IMR-90 (cell line): ENCODE data around the gene SLC5A1. TPM values are rescaled to one million over a fixed set of nuclear protein-coding genes. Genes with fewer than 3 reads are reported as not detected.

Experiments
- ATAC-seq: fragments of 200-7000 bp; cut with Tn5 transposase; 2 replicates; pipeline ENCODE4 v1.9.1; 2020; ENCODE audit warnings: low read depth, mild to moderate bottlenecking, moderate library complexity
- BruUV-seq: library from RNA; stranded (reverse); fragments of 400-500 nt; replicated peaks from 2 replicates; lab custom pipeline; 2021; lab: Mats Ljungman, UMichigan
- CTCF ChIA-PET: fragments of 300-600 bp; formaldehyde crosslinking; extraction: SDS; loops from one replicate; lab custom pipeline; 2021; ENCODE audit warnings: antibody characterized with exemption; lab: Yijun Ruan, JAX
- POLR2A ChIA-PET: fragments of 300-600 bp; sonication (Branson Sonifier 250); formaldehyde crosslinking; loops from one replicate; lab custom pipeline; 2022; ENCODE audit warnings: antibody characterized with exemption; ENCODE audit not compliant: unreplicated experiment; lab: Charles Lee
- DNase-seq: peaks from one replicate; pipeline ENCODE4 v3.0.0; 2013
- H2AFZ ChIP-seq: replicated peaks from 2 replicates; pipeline ENCODE3; 2013; ENCODE audit warnings: low read length, mild to moderate bottlenecking; ENCODE audit not compliant: poor library complexity
- H2AK5ac ChIP-seq: 2 replicates; pipeline ENCODE4 v1.6.1; 2013; ENCODE audit warnings: low read depth, low read length, inconsistent platforms
- H2AK9ac ChIP-seq: replicated peaks from 2 replicates; pipeline ENCODE3; 2013; ENCODE audit warnings: mild to moderate bottlenecking, low read depth, low read length, moderate library complexity; ENCODE audit not compliant: poor library complexity
- H2BK120ac ChIP-seq: 2 replicates; pipeline ENCODE4 v1.6.1; 2013; ENCODE audit warnings: low read depth, low read length, inconsistent platforms
- H2BK15ac ChIP-seq: 3 replicates; pipeline ENCODE4 v1.6.1; 2013; ENCODE audit warnings: low read depth, low read length, inconsistent platforms
- H2BK20ac ChIP-seq: 2 replicates; pipeline ENCODE4 v1.6.1; 2013; ENCODE audit warnings: low read depth, mild to moderate bottlenecking, inconsistent platforms, low read length, moderate library complexity
- H2BK5ac ChIP-seq: 2 replicates; pipeline ENCODE4 v1.6.1; 2013; ENCODE audit warnings: mild to moderate bottlenecking, low read depth, low read length, inconsistent platforms; ENCODE audit not compliant: poor library complexity, severe bottlenecking
- H3K14ac ChIP-seq: replicated peaks from 2 replicates; pipeline ENCODE4 v1.6.1; 2013; ENCODE audit warnings: low read depth, low read length, inconsistent platforms
- H3K18ac ChIP-seq: 2 replicates; pipeline ENCODE4 v1.6.1; 2013; ENCODE audit warnings: low read depth, low read length, control low read depth
- H3K23ac ChIP-seq: 2 replicates; pipeline ENCODE4 v1.6.1; 2013; ENCODE audit warnings: low read depth, low read length, inconsistent platforms
- H3K27ac ChIP-seq: 2 replicates; pipeline ENCODE4 v1.5.1; 2013; ENCODE audit warnings: mild to moderate bottlenecking, control low read depth, low read length; ENCODE audit not compliant: insufficient read depth
- H3K27me3 ChIP-seq: 2 replicates; pipeline ENCODE4 v1.6.1; 2013; ENCODE audit warnings: low read length; ENCODE audit not compliant: control insufficient read depth, insufficient read depth
- H3K36me3 ChIP-seq: 2 replicates; pipeline ENCODE4 v1.6.1; 2013; ENCODE audit warnings: low read length, mixed read lengths; ENCODE audit not compliant: control insufficient read depth, insufficient read depth
- H3K4ac ChIP-seq: 2 replicates; pipeline ENCODE4 v1.6.1; 2013; ENCODE audit warnings: low read depth, low read length, inconsistent platforms
- H3K4me1 ChIP-seq: 2 replicates; pipeline ENCODE4 v1.6.1; 2013; ENCODE audit warnings: low read length, mixed read lengths; ENCODE audit not compliant: control insufficient read depth, insufficient read depth
- H3K4me2 ChIP-seq: 2 replicates; pipeline ENCODE4 v1.6.1; 2013; ENCODE audit warnings: low read depth, mild to moderate bottlenecking, control low read depth, low read length, moderate library complexity
- H3K4me3 ChIP-seq: 2 replicates; pipeline ENCODE4 v1.5.1; 2013; ENCODE audit warnings: low read depth, mild to moderate bottlenecking, control low read depth, low read length, moderate library complexity; ENCODE audit not compliant: insufficient read depth
- H3K56ac ChIP-seq: 2 replicates; pipeline ENCODE4 v1.6.1; 2013; ENCODE audit warnings: low read length, inconsistent platforms; ENCODE audit not compliant: insufficient read depth; ENCODE audit errors: extremely low read depth
- H3K79me1 ChIP-seq, 2 experiments: 2 replicates each; pipeline ENCODE4 v1.6.1; 2013; ENCODE audit warnings: low read length in 2 of 2, inconsistent platforms in 1 of 2, low read depth in 1 of 2
- H3K9ac ChIP-seq: 2 replicates; pipeline ENCODE4 v1.6.1; 2013; ENCODE audit warnings: low read depth, low read length, control low read depth
- H3K9me1 ChIP-seq: 2 replicates; pipeline ENCODE4 v1.6.1; 2013; ENCODE audit warnings: low read length, inconsistent platforms; ENCODE audit not compliant: insufficient read depth
- H3K9me3 ChIP-seq: 2 replicates; pipeline ENCODE4 v1.6.1; 2013; ENCODE audit warnings: low read length; ENCODE audit not compliant: control insufficient read depth, insufficient read depth
- H4K20me1 ChIP-seq: 2 replicates; pipeline ENCODE4 v1.6.1; 2013; ENCODE audit warnings: low read length, inconsistent platforms; ENCODE audit not compliant: insufficient read depth
- H4K5ac ChIP-seq: 2 replicates; pipeline ENCODE4 v1.6.1; 2013; ENCODE audit warnings: mild to moderate bottlenecking, low read depth, low read length, control low read depth
- H4K8ac ChIP-seq, 2 experiments: 2 replicates each; pipeline ENCODE4 v1.6.1; 2013; ENCODE audit warnings: low read depth in 2 of 2, low read length in 2 of 2, control low read depth in 1 of 2, inconsistent platforms in 1 of 2
- H4K91ac ChIP-seq: 2 replicates; pipeline ENCODE4 v1.6.1; 2013; ENCODE audit warnings: low read depth, low read length, inconsistent platforms; ENCODE audit not compliant: insufficient read depth
- BHLHE40 ChIP-seq: fragments of 150-350 bp; IDR thresholded peaks from 2 replicates; pipeline ENCODE4 v1.6.1; 2016; ENCODE audit warnings: mild to moderate bottlenecking, low read depth, low read length
- CEBPB ChIP-seq: IDR thresholded peaks from 2 replicates; pipeline ENCODE4 v1.6.1; 2012; ENCODE audit warnings: low read depth, low read length, improper control_type of control experiment
- CHD1 ChIP-seq: IDR thresholded peaks from 2 replicates; pipeline ENCODE4 v1.6.1; 2012; ENCODE audit warnings: low read depth, low read length, improper control_type of control experiment
- FOS ChIP-seq: fragments of 150-350 bp; IDR thresholded peaks from 2 replicates; pipeline ENCODE4 v1.6.1; 2016; ENCODE audit warnings: low read depth, low read length
- MAFK ChIP-seq: IDR thresholded peaks from 2 replicates; pipeline ENCODE4 v1.6.1; 2012; ENCODE audit warnings: low read depth, low read length, improper control_type of control experiment
- MAZ ChIP-seq: IDR thresholded peaks from 2 replicates; pipeline ENCODE4 v1.6.1; 2012; ENCODE audit warnings: low read depth, mild to moderate bottlenecking, low read length, improper control_type of control experiment, moderate library complexity, borderline replicate concordance
- MXI1 ChIP-seq: IDR thresholded peaks from 2 replicates; pipeline ENCODE4 v1.6.1; 2012; ENCODE audit warnings: low read depth, mild to moderate bottlenecking, low read length, moderate library complexity, borderline replicate concordance
- NFE2L2 ChIP-seq: fragments of 150-350 bp; IDR thresholded peaks from 2 replicates; pipeline ENCODE4 v1.6.1; 2016; ENCODE audit warnings: low read depth, mild to moderate bottlenecking, low read length
- POLR2A ChIP-seq: IDR thresholded peaks from 2 replicates; pipeline ENCODE4 v1.6.1; 2012; ENCODE audit warnings: mild to moderate bottlenecking, low read depth, low read length
- RAD21 ChIP-seq: IDR thresholded peaks from 2 replicates; pipeline ENCODE4 v1.6.1; 2012; ENCODE audit warnings: low read length, improper control_type of control experiment
- RCOR1 ChIP-seq: IDR thresholded peaks from 2 replicates; pipeline ENCODE4 v1.6.1; 2012; ENCODE audit warnings: mild to moderate bottlenecking, low read length, improper control_type of control experiment; ENCODE audit not compliant: insufficient replicate concordance
- RFX5 ChIP-seq: IDR thresholded peaks from 2 replicates; pipeline ENCODE4 v1.8.0; 2012; ENCODE audit warnings: low read depth, mild to moderate bottlenecking, low read length, moderate library complexity
- WGBS, 2 experiments: methylation state at CpG; one replicate each; pipeline versions ENCODE4 v1.1.5 to v1.1.7; 2013; ENCODE audit warnings: missing lambda C conversion rate in 2 of 2; ENCODE audit not compliant: insufficient read length in 1 of 2; ENCODE audit errors: extremely low coverage in 2 of 2; 5-methylcytosine and 5-hydroxymethylcytosine counted together
- dilution Hi-C: fragments of 300-500 bp; cut with HindIII; formaldehyde crosslinking; loops from one replicate; pipeline ENCODE4 v1.14.3; 2018; ENCODE audit warnings: low sequenced_read_pairs; ENCODE audit not compliant: unreplicated experiment
- in situ Hi-C: fragments of 300-500 bp; cut with MboI; formaldehyde crosslinking; loops from 3 replicates; pipeline ENCODE4 v1.14.3; 2019; ENCODE audit warnings: low sequenced_read_pairs, inconsistent platforms, mixed read lengths
- intact Hi-C: fragments of 100-400 bp; cut with micrococcal nuclease; formaldehyde crosslinking; loops from 2 replicates; pipeline ENCODE4 v1.10.0; 2022
- polyA plus RNA-seq, 3 experiments: library from polyadenylated mRNA; depleted of rRNA; stranded (reverse); fragments of >200 nt; gene quantifications; 2 replicates each; pipeline ENCODE4 v1.2.3, GENCODE V29; 2012; ENCODE audit warnings: low replicate concordance in 1 of 3
- total RNA-seq: library from RNA; depleted of rRNA; stranded (reverse); fragments of >200 nt; gene quantifications from 2 replicates; pipeline ENCODE4 v1.2.3, GENCODE V29; 2012
- TF ChIP-seq, protein P1 (sequence below): fragments of 150-350 bp; IDR thresholded peaks from 2 replicates; pipeline ENCODE4 v1.6.1; 2016; ENCODE audit warnings: low read depth, mild to moderate bottlenecking, low read length, moderate library complexity, borderline replicate concordance
- TF ChIP-seq, protein P2 (sequence below): fragments of 150-350 bp; IDR thresholded peaks from 2 replicates; pipeline ENCODE4 v1.6.1; 2017; ENCODE audit warnings: mild to moderate bottlenecking, antibody characterized with exemption, low read length, low read depth
- TF ChIP-seq, protein P3 (sequence below): conservative IDR thresholded peaks from 2 replicates; pipeline ENCODE4 v1.5.1; 2012; ENCODE audit warnings: mild to moderate bottlenecking, low read depth, low read length, improper control_type of control experiment

Gene SLC5A1
- total and polyA plus RNA-seq, 2 of the 4 experiments (the other 2 are of a cell fraction): not detected

DNA sequence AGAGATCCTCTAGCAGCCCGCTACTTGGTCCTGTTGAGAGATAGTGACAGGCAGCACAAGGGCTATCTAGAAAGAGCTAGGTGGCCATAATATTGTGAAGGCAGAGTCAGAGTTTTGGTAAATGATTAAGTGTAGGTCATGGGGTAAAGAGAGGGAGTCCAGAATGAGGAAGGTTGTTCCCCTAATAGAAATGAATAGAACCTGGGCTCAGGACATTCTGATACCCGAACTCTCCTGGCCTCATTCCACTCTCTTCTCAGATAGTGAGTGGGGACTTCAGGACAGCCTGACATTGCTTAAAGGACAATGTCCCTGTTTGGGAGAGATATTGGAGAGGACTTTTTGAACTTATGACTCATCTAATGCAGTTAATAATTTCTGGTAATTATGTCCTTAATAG lies 20.6 kb downstream of the SLC5A1 start:
- Histone ChIP-seq H2AK5ac (no peak overlapping the region), H3K27me3 (peaks cover 16% of the 10 kb centered on the region), H3K27ac (no peak overlapping the region), H4K91ac (no peak overlapping the region), H3K36me3 (no peaks in the 10 kb centered on the region), H3K9ac (no peak overlapping the region), H4K5ac (no peak overlapping the region), H2BK120ac (no peak overlapping the region), H3K4me1 (no peaks in the 10 kb centered on the region), H2BK15ac (no peak overlapping the region), H3K4me2 (no peak overlapping the region), H3K79me1 (no peaks in the 10 kb centered on the region), H3K56ac (no peak overlapping the region), H3K9me3 (no peaks in the 10 kb centered on the region), H3K23ac (no peak overlapping the region), H3K18ac (no peak overlapping the region), H2AFZ (no peak overlapping the region), H3K4ac (no peak overlapping the region), H2BK5ac (no peak overlapping the region), H3K14ac (no peak overlapping the region), H3K9me1 (no peaks in the 10 kb centered on the region), H2BK20ac (no peak overlapping the region), H2AK9ac (no peak overlapping the region), H4K20me1 (no peaks in the 10 kb centered on the region), H3K4me3 (no peak overlapping the region), H4K8ac (no peak overlapping the region)
- ATAC-seq (no peak), DNase-seq (no peak)
- ChIA-PET POLR2A (no interaction called here), CTCF (no interaction called here)
- 0% methylated on average over 1 of the region's 2 CpGs; no CpG with 5 or more reads in 1 of the 2 experiments for WGBS, 2 experiments
- dilution Hi-C loops (no loop called here), in situ Hi-C loops (no loop called here), intact Hi-C loops (no loop called here)
- TF ChIP-seq, protein P1, sequence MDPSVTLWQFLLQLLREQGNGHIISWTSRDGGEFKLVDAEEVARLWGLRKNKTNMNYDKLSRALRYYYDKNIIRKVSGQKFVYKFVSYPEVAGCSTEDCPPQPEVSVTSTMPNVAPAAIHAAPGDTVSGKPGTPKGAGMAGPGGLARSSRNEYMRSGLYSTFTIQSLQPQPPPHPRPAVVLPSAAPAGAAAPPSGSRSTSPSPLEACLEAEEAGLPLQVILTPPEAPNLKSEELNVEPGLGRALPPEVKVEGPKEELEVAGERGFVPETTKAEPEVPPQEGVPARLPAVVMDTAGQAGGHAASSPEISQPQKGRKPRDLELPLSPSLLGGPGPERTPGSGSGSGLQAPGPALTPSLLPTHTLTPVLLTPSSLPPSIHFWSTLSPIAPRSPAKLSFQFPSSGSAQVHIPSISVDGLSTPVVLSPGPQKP: no peak
- TF ChIP-seq FOS: no peak
- no peak for TF ChIP-seq CHD1
- no peak for TF ChIP-seq MXI1
- TF ChIP-seq POLR2A: no peak
- TF ChIP-seq BHLHE40: no peak
- TF ChIP-seq CEBPB: no peak
- TF ChIP-seq, protein P2, sequence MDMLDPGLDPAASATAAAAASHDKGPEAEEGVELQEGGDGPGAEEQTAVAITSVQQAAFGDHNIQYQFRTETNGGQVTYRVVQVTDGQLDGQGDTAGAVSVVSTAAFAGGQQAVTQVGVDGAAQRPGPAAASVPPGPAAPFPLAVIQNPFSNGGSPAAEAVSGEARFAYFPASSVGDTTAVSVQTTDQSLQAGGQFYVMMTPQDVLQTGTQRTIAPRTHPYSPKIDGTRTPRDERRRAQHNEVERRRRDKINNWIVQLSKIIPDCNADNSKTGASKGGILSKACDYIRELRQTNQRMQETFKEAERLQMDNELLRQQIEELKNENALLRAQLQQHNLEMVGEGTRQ: no peak
- TF ChIP-seq MAFK: no peak
- TF ChIP-seq, protein P3, sequence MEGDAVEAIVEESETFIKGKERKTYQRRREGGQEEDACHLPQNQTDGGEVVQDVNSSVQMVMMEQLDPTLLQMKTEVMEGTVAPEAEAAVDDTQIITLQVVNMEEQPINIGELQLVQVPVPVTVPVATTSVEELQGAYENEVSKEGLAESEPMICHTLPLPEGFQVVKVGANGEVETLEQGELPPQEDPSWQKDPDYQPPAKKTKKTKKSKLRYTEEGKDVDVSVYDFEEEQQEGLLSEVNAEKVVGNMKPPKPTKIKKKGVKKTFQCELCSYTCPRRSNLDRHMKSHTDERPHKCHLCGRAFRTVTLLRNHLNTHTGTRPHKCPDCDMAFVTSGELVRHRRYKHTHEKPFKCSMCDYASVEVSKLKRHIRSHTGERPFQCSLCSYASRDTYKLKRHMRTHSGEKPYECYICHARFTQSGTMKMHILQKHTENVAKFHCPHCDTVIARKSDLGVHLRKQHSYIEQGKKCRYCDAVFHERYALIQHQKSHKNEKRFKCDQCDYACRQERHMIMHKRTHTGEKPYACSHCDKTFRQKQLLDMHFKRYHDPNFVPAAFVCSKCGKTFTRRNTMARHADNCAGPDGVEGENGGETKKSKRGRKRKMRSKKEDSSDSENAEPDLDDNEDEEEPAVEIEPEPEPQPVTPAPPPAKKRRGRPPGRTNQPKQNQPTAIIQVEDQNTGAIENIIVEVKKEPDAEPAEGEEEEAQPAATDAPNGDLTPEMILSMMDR: no peak
- TF ChIP-seq RFX5: no peak
- TF ChIP-seq NFE2L2: no peak
- no peak for TF ChIP-seq RCOR1
- no peak for TF ChIP-seq MAZ
- no peak for TF ChIP-seq RAD21
- no TSS peak for BruUV-seq
